OCI-LY7 (cell line): ENCODE measurements around the gene ZNF485.

Experiments
- CTCF ChIP-seq: fragments of 200-600 bp; sonication (generic); conservative IDR thresholded peaks from 2 replicates; pipeline ENCODE4 v1.5.1; 2014; ENCODE audit warnings: mild to moderate bottlenecking, antibody characterized with exemption, low read length, moderate library complexity, mixed read lengths
- EZH2phosphoT487 ChIP-seq: fragments of 200-600 bp; sonication (generic); IDR thresholded peaks from 2 replicates; pipeline ENCODE4 v1.6.1; 2018; ENCODE audit warnings: low read depth, borderline replicate concordance, mild to moderate bottlenecking, mixed run types, antibody characterized with exemption, low read length, moderate library complexity, mixed read lengths

GRCh38 chr10:43616697-43617370, 10.6 kb downstream of the ZNF485 start:
- TF ChIP-seq CTCF = no peak
- TF ChIP-seq EZH2phosphoT487 = no peak
